ENCODE data around the gene NCOA1. TPM values are rescaled to one million over a fixed set of nuclear protein-coding genes. Genes with fewer than 3 reads are reported as not detected.

NCOA1 gene
- total RNA-seq, 2 donors from 2014 or later = 20.1 to 22.6 TPM

DNA sequence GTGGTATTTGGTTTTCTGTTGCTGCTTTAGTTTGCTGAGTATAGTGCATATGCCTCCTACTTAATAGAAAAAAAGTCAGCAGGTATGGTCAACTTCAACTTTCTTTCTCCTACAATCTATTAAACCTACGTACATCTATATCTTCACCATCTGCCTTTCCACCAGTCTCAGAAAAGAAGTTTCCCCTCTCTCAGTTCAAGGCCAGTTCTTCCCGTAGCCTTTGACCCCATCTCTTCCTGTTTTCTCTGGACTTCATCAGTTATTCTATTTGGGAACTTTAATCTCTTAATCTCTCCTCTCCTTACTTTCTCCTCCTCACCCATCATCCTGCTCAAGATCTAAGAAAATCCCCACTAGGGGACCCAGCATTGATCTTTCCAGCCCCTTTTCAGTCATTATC lies 296.5 kb downstream of the NCOA1 start:
- Mint-ChIP-seq H3K4me1 (peaks cover 22% of the 10 kb centered on the region), H3K4me3 (no peak overlapping the region)
- H3K9ac ChIP-seq (ENCODE audit: extremely low read depth, low read length, poor library complexity, severe bottlenecking) = no peak overlapping the region

GRCh38 chr2:24788816-24789215 lies 297.8 kb downstream of the NCOA1 start:
- Mint-ChIP-seq H3K27ac (no peak overlapping the region), H3K4me3 (no peak overlapping the region), H3K4me1 (peaks cover 22% of the 10 kb centered on the region), H3K36me3 (ENCODE audit: low read depth) (peaks cover 15% of the 10 kb centered on the region), H3K27me3 (ENCODE audit: insufficient read depth) (peaks cover 2% of the 10 kb centered on the region), H3K9me3 (peaks cover 2% of the 10 kb centered on the region)
- Histone ChIP-seq H3K4me3 (ENCODE audit: low read length) (no peak overlapping the region), H3K27ac (ENCODE audit: low read depth, low read length) (no peak overlapping the region), H3K4me1 (ENCODE audit: control insufficient read depth, insufficient read depth, low read length) (no peaks in the 10 kb centered on the region), H3K9me3 (ENCODE audit: control insufficient read depth, low read length) (no peaks in the 10 kb centered on the region), H3K9ac (ENCODE audit: extremely low read depth, low read length, poor library complexity, severe bottlenecking) (no peak overlapping the region), H3K36me3 (ENCODE audit: control insufficient read depth, insufficient read depth, low read length) (peaks cover 7% of the 10 kb centered on the region), H3K27me3 (ENCODE audit: control insufficient read depth, insufficient read depth, low read length, poor library complexity, severe bottlenecking) (no peaks in the 10 kb centered on the region)
- TF ChIP-seq, protein P1, sequence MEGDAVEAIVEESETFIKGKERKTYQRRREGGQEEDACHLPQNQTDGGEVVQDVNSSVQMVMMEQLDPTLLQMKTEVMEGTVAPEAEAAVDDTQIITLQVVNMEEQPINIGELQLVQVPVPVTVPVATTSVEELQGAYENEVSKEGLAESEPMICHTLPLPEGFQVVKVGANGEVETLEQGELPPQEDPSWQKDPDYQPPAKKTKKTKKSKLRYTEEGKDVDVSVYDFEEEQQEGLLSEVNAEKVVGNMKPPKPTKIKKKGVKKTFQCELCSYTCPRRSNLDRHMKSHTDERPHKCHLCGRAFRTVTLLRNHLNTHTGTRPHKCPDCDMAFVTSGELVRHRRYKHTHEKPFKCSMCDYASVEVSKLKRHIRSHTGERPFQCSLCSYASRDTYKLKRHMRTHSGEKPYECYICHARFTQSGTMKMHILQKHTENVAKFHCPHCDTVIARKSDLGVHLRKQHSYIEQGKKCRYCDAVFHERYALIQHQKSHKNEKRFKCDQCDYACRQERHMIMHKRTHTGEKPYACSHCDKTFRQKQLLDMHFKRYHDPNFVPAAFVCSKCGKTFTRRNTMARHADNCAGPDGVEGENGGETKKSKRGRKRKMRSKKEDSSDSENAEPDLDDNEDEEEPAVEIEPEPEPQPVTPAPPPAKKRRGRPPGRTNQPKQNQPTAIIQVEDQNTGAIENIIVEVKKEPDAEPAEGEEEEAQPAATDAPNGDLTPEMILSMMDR (conservative IDR thresholded peaks at IDR 0.05) = no peak
- DNase-seq = no peak
- 91 to 93% methylated on average over 3 of the region's 3 CpGs for WGBS, 2 experiments (ENCODE audit: insufficient coverage in 1 of 2, insufficient read length in 1 of 2)

More for the DNA sequence above, 296.5 kb downstream of the NCOA1 start:
- WGBS, 2 experiments (ENCODE audit: insufficient coverage in 1 of 2, insufficient read length in 1 of 2) = 82 to 92% methylated on average over 2 of the region's 2 CpGs
- TF ChIP-seq, protein P1 (conservative IDR thresholded peaks at IDR 0.05) = no peak
- DNase-seq = no peak
- Histone ChIP-seq H3K9me3 (ENCODE audit: control insufficient read depth, low read length) (no peaks in the 10 kb centered on the region), H3K27me3 (ENCODE audit: control insufficient read depth, insufficient read depth, low read length, poor library complexity, severe bottlenecking) (no peaks in the 10 kb centered on the region), H3K27ac (ENCODE audit: low read depth, low read length) (no peak overlapping the region), H3K4me3 (ENCODE audit: low read length) (no peak overlapping the region), H3K36me3 (ENCODE audit: control insufficient read depth, insufficient read depth, low read length) (peaks cover 7% of the 10 kb centered on the region), H3K4me1 (ENCODE audit: control insufficient read depth, insufficient read depth, low read length) (no peaks in the 10 kb centered on the region)
- H3K27ac Mint-ChIP-seq = no peak overlapping the region
- H3K36me3 Mint-ChIP-seq (ENCODE audit: low read depth) = peaks cover 15% of the 10 kb centered on the region
- H3K9me3 Mint-ChIP-seq = peaks cover 2% of the 10 kb centered on the region
- peaks cover 2% of the 10 kb centered on the region for H3K27me3 Mint-ChIP-seq (ENCODE audit: insufficient read depth)

GRCh38 chr2:24791452-24791851 lies 300.4 kb downstream of the NCOA1 start:
- Mint-ChIP-seq H3K27me3 (ENCODE audit: insufficient read depth) (no peaks in the 10 kb centered on the region), H3K4me1 (peaks cover 29% of the 10 kb centered on the region), H3K4me3 (no peak overlapping the region), H3K9me3 (no peaks in the 10 kb centered on the region), H3K36me3 (ENCODE audit: low read depth) (peaks cover 21% of the 10 kb centered on the region), H3K27ac (peak overlapping the region; percentile 61)
- 90 to 95% methylated on average over 4 to 5 of the region's 5 CpGs for WGBS, 2 experiments (ENCODE audit: insufficient coverage in 1 of 2, insufficient read length in 1 of 2)
- TF ChIP-seq, protein P1 (conservative IDR thresholded peaks at IDR 0.05) = no peak
- H3K27ac ChIP-seq (ENCODE audit: low read depth, low read length) = no peak overlapping the region
- no peaks in the 10 kb centered on the region for H3K27me3 ChIP-seq (ENCODE audit: control insufficient read depth, insufficient read depth, low read length, poor library complexity, severe bottlenecking)
- H3K36me3 ChIP-seq (ENCODE audit: control insufficient read depth, insufficient read depth, low read length) = peaks cover 20% of the 10 kb centered on the region
- peak; percentile 52 for DNase-seq
- H3K9ac ChIP-seq (ENCODE audit: extremely low read depth, low read length, poor library complexity, severe bottlenecking) = no peak overlapping the region
- no peaks in the 10 kb centered on the region for H3K4me1 ChIP-seq (ENCODE audit: control insufficient read depth, insufficient read depth, low read length)
- H3K9me3 ChIP-seq (ENCODE audit: control insufficient read depth, low read length) = no peaks in the 10 kb centered on the region
- H3K4me3 ChIP-seq (ENCODE audit: low read length) = peak overlapping the region; percentile 93

Measured in endodermal cell (in vitro differentiated cells).